Fibroblast of lung (primary cell): ENCODE data around the gene SGPL1.

Experiments
- CTCF ChIP-seq, 2 donors: IDR thresholded peaks in 1 of 2; conservative IDR thresholded peaks in 1 of 2; 1 replicate in 1 of 2; 2 replicates in 1 of 2; pipeline ENCODE4 v1.5.1; 2011 to 2012; ENCODE audit warnings: low read length in 2 of 2, control low read depth in 1 of 2, inconsistent platforms in 1 of 2, low read depth in 1 of 2, mild to moderate bottlenecking in 1 of 2
- EZH2 ChIP-seq: IDR thresholded peaks from 2 replicates; pipeline ENCODE4 v1.5.1; 2012; ENCODE audit warnings: low read length, control low read depth, mild to moderate bottlenecking; ENCODE audit errors: missing control alignments

- no peak for TF ChIP-seq CTCF (conservative IDR thresholded peaks at IDR 0.05 in 1 of 2, IDR thresholded peaks at IDR 0.05 in 1 of 2; ENCODE audit: low read depth in 1 of 2, low read length in 2 of 2)
- TF ChIP-seq EZH2, result no peak
Measured at GRCh38 chr10:70779511-70780369, 36.0 kb upstream of the SGPL1 start.
